Hepatocyte (in vitro differentiated cells): Measurements from ENCODE around the gene KSR2.

ENCODE experiments used
- EZH2 ChIP-seq: fragments of 200-600 bp; sonication (generic); IDR thresholded peaks from 2 replicates; pipeline ENCODE4 v1.6.1; 2016; ENCODE audit warnings: antibody characterized with exemption, mild to moderate bottlenecking, borderline replicate concordance
- EZH2phosphoT487 ChIP-seq: fragments of 200-600 bp; sonication (generic); IDR thresholded peaks from one replicate; pipeline ENCODE4 v1.6.1; 2018; ENCODE audit warnings: antibody characterized with exemption, mild to moderate bottlenecking, low read depth, moderate library complexity; ENCODE audit not compliant: unreplicated experiment, severe bottlenecking
- TF ChIP-seq, protein P1 (sequence below): fragments of 200-600 bp; sonication (generic); IDR thresholded peaks from 2 replicates; pipeline ENCODE4 v1.5.1; 2016; ENCODE audit warnings: antibody characterized with exemption, mild to moderate bottlenecking; ENCODE audit not compliant: poor library complexity

- TF ChIP-seq, protein P1, sequence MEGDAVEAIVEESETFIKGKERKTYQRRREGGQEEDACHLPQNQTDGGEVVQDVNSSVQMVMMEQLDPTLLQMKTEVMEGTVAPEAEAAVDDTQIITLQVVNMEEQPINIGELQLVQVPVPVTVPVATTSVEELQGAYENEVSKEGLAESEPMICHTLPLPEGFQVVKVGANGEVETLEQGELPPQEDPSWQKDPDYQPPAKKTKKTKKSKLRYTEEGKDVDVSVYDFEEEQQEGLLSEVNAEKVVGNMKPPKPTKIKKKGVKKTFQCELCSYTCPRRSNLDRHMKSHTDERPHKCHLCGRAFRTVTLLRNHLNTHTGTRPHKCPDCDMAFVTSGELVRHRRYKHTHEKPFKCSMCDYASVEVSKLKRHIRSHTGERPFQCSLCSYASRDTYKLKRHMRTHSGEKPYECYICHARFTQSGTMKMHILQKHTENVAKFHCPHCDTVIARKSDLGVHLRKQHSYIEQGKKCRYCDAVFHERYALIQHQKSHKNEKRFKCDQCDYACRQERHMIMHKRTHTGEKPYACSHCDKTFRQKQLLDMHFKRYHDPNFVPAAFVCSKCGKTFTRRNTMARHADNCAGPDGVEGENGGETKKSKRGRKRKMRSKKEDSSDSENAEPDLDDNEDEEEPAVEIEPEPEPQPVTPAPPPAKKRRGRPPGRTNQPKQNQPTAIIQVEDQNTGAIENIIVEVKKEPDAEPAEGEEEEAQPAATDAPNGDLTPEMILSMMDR: no peak
- TF ChIP-seq EZH2 (no peak), EZH2phosphoT487 (no peak)
Measured at GRCh38 chr12:117907108-117907689, 61.6 kb downstream of the KSR2 start.
